ENCODE results near the gene EPHA4. TPM values are rescaled to one million over a fixed set of nuclear protein-coding genes. Genes with fewer than 3 reads are reported as not detected.

Gene EPHA4
- polyA plus RNA-seq, 1 of the 3 experiments (the other 2 are of a cell fraction): 0.90 TPM

DNA sequence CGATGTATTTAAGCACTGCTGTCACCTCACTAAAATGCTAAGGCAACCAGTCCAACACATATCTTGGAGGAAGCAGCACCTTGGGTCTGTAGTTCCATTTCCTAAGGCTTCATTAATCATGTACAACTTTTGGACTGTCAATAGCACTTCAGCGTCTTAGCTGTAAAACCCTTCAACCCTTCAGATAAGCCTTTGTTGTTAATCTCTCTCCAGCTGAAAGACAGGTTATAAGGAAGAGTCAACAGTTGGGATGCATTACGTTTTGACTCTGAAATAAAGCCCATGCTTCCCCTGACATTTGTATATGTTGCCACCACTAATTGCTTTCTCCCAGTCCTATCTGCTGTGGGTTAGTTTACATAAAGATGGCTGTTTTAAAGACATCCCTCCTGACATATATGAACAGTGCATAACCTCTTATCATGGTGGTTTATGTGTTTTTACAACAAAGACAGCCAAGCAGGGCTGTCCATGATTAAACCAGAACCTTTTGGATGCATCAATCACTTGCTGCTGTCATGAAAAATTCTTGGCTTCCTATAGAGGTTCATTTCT is 81.5 kb downstream of the EPHA4 start:
- H3K9me2 ChIP-seq: no peaks in the 10 kb centered on the region
- TF ChIP-seq RCOR1 (IDR thresholded peaks at IDR 0.05; ENCODE audit: low read length) (no peak), FOSL2 (IDR thresholded peaks at IDR 0.05; ENCODE audit: borderline replicate concordance, low read depth) (no peak)
- no peak overlapping the region for H3K27ac ChIP-seq (ENCODE audit: low read depth in 2 of 2, low read length in 1 of 2)
- no peaks in the 10 kb centered on the region for H4K20me1 ChIP-seq (ENCODE audit: insufficient read depth)
- H3K36me3 ChIP-seq (replicated peaks in 1 of 2; ENCODE audit: control insufficient read depth in 1 of 2, insufficient read depth in 2 of 2, low read length in 1 of 2): no peaks in the 10 kb centered on the region
- no peak overlapping the region for H3K4me3 ChIP-seq (ENCODE audit: low read depth in 2 of 2, low read length in 1 of 2)
- CTCF ChIA-PET: no interaction called here
- H2AFZ ChIP-seq (ENCODE audit: low read depth): no peak overlapping the region
- no peak overlapping the region for H3K4me2 ChIP-seq
- no peaks in the 10 kb centered on the region for H3F3A ChIP-seq (replicated peaks; ENCODE audit: insufficient read depth)
- POLR2A ChIA-PET: no interaction called here
- no peaks in the 10 kb centered on the region for H3K27me3 ChIP-seq (ENCODE audit: insufficient read depth)
- no peaks in the 10 kb centered on the region for H3K79me2 ChIP-seq (ENCODE audit: insufficient read depth)
- H3K9me3 ChIP-seq: no peaks in the 10 kb centered on the region
- no peak for DNase-seq
- 4% methylated on average over 3 of the region's 3 CpGs for WGBS (ENCODE audit: low lambda C conversion rate)
- no peaks in the 10 kb centered on the region for H3K4me1 ChIP-seq (ENCODE audit: control insufficient read depth in 1 of 2, insufficient read depth in 2 of 2, low read depth in 1 of 2, low read length in 1 of 2)
- no peak overlapping the region for H3K9ac ChIP-seq

DNA sequence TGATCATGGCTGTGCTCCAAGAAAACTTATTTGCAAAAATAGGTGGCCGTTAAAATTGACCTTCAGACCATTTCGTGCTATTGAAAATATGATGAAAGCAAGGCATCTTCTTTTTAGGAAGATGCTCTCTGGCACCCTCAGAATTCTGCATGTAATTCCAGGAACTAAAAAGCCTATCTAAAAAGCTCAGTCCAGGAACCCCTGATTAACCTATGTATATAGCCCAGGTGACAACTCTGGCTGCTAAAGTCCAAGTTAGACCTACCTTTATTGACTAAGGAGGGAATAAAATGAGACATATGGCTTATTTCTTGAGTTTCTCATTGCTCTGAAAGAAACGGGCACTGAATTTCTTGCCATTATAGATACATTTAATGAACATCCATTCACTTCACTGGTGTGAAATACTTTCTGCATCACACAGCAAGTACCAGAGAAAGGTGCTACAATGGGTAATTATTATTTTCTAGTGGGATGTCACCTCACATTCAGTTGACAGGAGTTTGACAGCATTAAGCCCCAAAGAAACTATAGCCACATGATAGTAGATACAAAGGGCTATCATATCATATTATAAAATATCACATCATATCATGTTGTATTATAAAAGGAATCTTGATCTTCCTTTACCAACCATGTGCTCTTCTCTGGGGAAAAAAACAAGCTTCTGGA is 83.8 kb downstream of the EPHA4 start:
- no peak overlapping the region for H3K4me3 ChIP-seq (ENCODE audit: low read depth in 2 of 2, low read length in 1 of 2)
- no peak overlapping the region for H3K9ac ChIP-seq
- H3K27me3 ChIP-seq (ENCODE audit: insufficient read depth): no peaks in the 10 kb centered on the region
- no peak overlapping the region for H2AFZ ChIP-seq (ENCODE audit: low read depth)
- TF ChIP-seq GATA2 (CRISPR knock-in tag; IDR thresholded peaks at IDR 0.05) (no peak), FOSL2 (IDR thresholded peaks at IDR 0.05; ENCODE audit: borderline replicate concordance, low read depth) (no peak), ELF1 (IDR thresholded peaks at IDR 0.05) (no peak), TCF12 (IDR thresholded peaks at IDR 0.05) (no peak), JUND (IDR thresholded peaks at IDR 0.05) (no peak), RCOR1 (IDR thresholded peaks at IDR 0.05; ENCODE audit: low read length) (no peak), CHD2 (IDR thresholded peaks at IDR 0.05; ENCODE audit: low read length, partially characterized antibody) (no peak)
- DNase-seq: no peak
- CTCF ChIA-PET: no interaction called here
- no peaks in the 10 kb centered on the region for H3K9me3 ChIP-seq
- no peaks in the 10 kb centered on the region for H3K9me2 ChIP-seq
- POLR2A ChIA-PET: no interaction called here
- H4K20me1 ChIP-seq (ENCODE audit: insufficient read depth): no peaks in the 10 kb centered on the region
- no peak overlapping the region for H3K27ac ChIP-seq (ENCODE audit: low read depth in 2 of 2, low read length in 1 of 2)
- WGBS (ENCODE audit: low lambda C conversion rate): 2% methylated on average over 3 of the region's 3 CpGs
- H3K79me2 ChIP-seq (ENCODE audit: insufficient read depth): no peaks in the 10 kb centered on the region
- no peak overlapping the region for H3K4me2 ChIP-seq
- H3F3A ChIP-seq (replicated peaks; ENCODE audit: insufficient read depth): no peaks in the 10 kb centered on the region
- no peaks in the 10 kb centered on the region for H3K4me1 ChIP-seq (ENCODE audit: control insufficient read depth in 1 of 2, insufficient read depth in 2 of 2, low read depth in 1 of 2, low read length in 1 of 2)
- no peaks in the 10 kb centered on the region for H3K36me3 ChIP-seq (replicated peaks in 1 of 2; ENCODE audit: control insufficient read depth in 1 of 2, insufficient read depth in 2 of 2, low read length in 1 of 2)

DNA sequence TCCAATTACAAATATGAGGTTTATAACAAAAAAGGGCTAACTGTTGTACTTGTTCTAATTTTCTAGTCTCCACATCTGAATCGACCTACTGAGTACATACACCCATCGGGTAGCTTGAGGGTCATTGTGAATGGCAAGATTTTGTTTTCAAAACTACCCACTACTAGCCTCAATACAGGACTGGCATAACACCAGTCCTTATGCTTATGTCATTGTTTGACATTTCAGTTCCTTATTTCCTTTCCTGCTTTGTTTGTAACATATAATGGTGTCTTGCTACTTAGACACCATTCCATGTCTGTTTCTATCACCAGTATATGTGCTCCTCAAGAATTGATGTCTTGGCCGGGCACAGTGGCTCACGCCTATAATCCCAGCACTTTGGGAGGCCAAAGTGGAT is 86.0 kb downstream of the EPHA4 start:
- WGBS (ENCODE audit: low lambda C conversion rate): 18% methylated on average over 4 of the region's 4 CpGs
- H3K36me3 ChIP-seq (replicated peaks in 1 of 2; ENCODE audit: control insufficient read depth in 1 of 2, insufficient read depth in 2 of 2, low read length in 1 of 2): no peaks in the 10 kb centered on the region
- no peaks in the 10 kb centered on the region for H3K9me2 ChIP-seq
- no peak overlapping the region for H3K4me3 ChIP-seq (ENCODE audit: low read depth in 2 of 2, low read length in 1 of 2)
- POLR2A ChIA-PET: no interaction called here
- TF ChIP-seq, protein P1, sequence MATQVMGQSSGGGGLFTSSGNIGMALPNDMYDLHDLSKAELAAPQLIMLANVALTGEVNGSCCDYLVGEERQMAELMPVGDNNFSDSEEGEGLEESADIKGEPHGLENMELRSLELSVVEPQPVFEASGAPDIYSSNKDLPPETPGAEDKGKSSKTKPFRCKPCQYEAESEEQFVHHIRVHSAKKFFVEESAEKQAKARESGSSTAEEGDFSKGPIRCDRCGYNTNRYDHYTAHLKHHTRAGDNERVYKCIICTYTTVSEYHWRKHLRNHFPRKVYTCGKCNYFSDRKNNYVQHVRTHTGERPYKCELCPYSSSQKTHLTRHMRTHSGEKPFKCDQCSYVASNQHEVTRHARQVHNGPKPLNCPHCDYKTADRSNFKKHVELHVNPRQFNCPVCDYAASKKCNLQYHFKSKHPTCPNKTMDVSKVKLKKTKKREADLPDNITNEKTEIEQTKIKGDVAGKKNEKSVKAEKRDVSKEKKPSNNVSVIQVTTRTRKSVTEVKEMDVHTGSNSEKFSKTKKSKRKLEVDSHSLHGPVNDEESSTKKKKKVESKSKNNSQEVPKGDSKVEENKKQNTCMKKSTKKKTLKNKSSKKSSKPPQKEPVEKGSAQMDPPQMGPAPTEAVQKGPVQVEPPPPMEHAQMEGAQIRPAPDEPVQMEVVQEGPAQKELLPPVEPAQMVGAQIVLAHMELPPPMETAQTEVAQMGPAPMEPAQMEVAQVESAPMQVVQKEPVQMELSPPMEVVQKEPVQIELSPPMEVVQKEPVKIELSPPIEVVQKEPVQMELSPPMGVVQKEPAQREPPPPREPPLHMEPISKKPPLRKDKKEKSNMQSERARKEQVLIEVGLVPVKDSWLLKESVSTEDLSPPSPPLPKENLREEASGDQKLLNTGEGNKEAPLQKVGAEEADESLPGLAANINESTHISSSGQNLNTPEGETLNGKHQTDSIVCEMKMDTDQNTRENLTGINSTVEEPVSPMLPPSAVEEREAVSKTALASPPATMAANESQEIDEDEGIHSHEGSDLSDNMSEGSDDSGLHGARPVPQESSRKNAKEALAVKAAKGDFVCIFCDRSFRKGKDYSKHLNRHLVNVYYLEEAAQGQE (IDR thresholded peaks at IDR 0.05; ENCODE audit: low read depth, low read length): no peak
- TF ChIP-seq, protein P2, sequence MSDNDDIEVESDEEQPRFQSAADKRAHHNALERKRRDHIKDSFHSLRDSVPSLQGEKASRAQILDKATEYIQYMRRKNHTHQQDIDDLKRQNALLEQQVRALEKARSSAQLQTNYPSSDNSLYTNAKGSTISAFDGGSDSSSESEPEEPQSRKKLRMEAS (IDR thresholded peaks at IDR 0.05; ENCODE audit: low read depth): no peak
- TF ChIP-seq NFIC (IDR thresholded peaks at IDR 0.05; ENCODE audit: borderline replicate concordance) (no peak), TAF1 (IDR thresholded peaks at IDR 0.05; ENCODE audit: borderline replicate concordance, low read depth, low read length) (no peak), FOSL2 (IDR thresholded peaks at IDR 0.05; ENCODE audit: borderline replicate concordance, low read depth) (no peak)
- no peak overlapping the region for H2AFZ ChIP-seq (ENCODE audit: low read depth)
- CTCF ChIA-PET: no interaction called here
- H3K4me1 ChIP-seq (ENCODE audit: control insufficient read depth in 1 of 2, insufficient read depth in 2 of 2, low read depth in 1 of 2, low read length in 1 of 2): no peaks in the 10 kb centered on the region
- H3F3A ChIP-seq (replicated peaks; ENCODE audit: insufficient read depth): no peaks in the 10 kb centered on the region
- H4K20me1 ChIP-seq (ENCODE audit: insufficient read depth): no peaks in the 10 kb centered on the region
- H3K27ac ChIP-seq (ENCODE audit: low read depth in 2 of 2, low read length in 1 of 2): no peak overlapping the region
- H3K9me3 ChIP-seq: no peaks in the 10 kb centered on the region
- H3K27me3 ChIP-seq (ENCODE audit: insufficient read depth): no peaks in the 10 kb centered on the region
- no peak overlapping the region for H3K9ac ChIP-seq
- H3K4me2 ChIP-seq: no peak overlapping the region
- DNase-seq: no peak
- no peaks in the 10 kb centered on the region for H3K79me2 ChIP-seq (ENCODE audit: insufficient read depth)
